ENCODE results near the gene RIMOC1.

DNA sequence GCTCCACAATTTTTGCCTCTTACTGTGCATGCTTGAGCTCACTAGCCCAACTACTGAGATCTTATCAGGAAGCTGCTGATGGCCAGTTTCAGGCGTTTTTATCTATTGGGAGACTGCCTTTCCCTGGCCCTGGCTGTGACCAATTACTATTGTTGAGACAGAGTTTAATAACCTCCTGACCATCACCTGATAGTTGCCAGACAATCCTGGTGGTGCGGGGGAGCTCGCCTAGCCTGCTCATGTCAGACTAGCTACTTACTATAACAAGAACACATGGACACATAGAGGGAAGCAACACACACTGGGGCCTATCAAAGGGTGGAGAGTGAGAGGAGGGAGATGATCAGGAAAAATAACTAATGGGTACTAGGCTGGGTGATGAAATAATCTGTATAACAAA, 20.9 kb upstream of the RIMOC1 start:
- TF ChIP-seq, protein P1, sequence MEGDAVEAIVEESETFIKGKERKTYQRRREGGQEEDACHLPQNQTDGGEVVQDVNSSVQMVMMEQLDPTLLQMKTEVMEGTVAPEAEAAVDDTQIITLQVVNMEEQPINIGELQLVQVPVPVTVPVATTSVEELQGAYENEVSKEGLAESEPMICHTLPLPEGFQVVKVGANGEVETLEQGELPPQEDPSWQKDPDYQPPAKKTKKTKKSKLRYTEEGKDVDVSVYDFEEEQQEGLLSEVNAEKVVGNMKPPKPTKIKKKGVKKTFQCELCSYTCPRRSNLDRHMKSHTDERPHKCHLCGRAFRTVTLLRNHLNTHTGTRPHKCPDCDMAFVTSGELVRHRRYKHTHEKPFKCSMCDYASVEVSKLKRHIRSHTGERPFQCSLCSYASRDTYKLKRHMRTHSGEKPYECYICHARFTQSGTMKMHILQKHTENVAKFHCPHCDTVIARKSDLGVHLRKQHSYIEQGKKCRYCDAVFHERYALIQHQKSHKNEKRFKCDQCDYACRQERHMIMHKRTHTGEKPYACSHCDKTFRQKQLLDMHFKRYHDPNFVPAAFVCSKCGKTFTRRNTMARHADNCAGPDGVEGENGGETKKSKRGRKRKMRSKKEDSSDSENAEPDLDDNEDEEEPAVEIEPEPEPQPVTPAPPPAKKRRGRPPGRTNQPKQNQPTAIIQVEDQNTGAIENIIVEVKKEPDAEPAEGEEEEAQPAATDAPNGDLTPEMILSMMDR (IDR thresholded peaks at IDR 0.05): no peak
- no peak for TF ChIP-seq POLR2A (IDR thresholded peaks at IDR 0.05)

Data from sigmoid colon (tissue), 3 donors.